Keratinocyte (primary cell): Measurements from ENCODE around the gene NALCN. TPM values are rescaled to one million over a fixed set of nuclear protein-coding genes. Genes with fewer than 3 reads are reported as not detected.

ENCODE experiments used
- DNase-seq: peaks from one replicate; pipeline ENCODE4 v3.0.0-alpha.2; 2011; ENCODE audit warnings: low read depth, missing footprints, low spot score
- FAIRE-seq: peaks from 2 replicates; lab custom pipeline; 2011; peaks lifted over from hg19 to GRCh38; lab: Jason Lieb, UNC
- H2AFZ ChIP-seq: 2 replicates; pipeline ENCODE4 v1.6.0; 2012; ENCODE audit warnings: low read length, control low read depth, inconsistent platforms; ENCODE audit not compliant: control insufficient read depth
- H3K27ac ChIP-seq: 2 replicates; pipeline ENCODE4 v1.5.1; 2011; ENCODE audit warnings: low read length; ENCODE audit not compliant: control insufficient read depth, insufficient read depth
- H3K27me3 ChIP-seq: 3 replicates; pipeline ENCODE4 v1.6.0; 2011; ENCODE audit warnings: low read length; ENCODE audit not compliant: control insufficient read depth, insufficient read depth; ENCODE audit errors: extremely low read depth
- H3K36me3 ChIP-seq, 2 experiments: 2 replicates in 1 of 2; 3 replicates in 1 of 2; pipeline ENCODE4 v1.5.1; 2011; ENCODE audit warnings: low read length in 2 of 2, mild to moderate bottlenecking in 1 of 2; ENCODE audit not compliant: control insufficient read depth in 2 of 2, insufficient read depth in 2 of 2; ENCODE audit errors: extremely low read depth in 1 of 2
- H3K4me1 ChIP-seq: 3 replicates; pipeline ENCODE4 v1.5.1; 2011; ENCODE audit warnings: low read length; ENCODE audit not compliant: control insufficient read depth, insufficient read depth; ENCODE audit errors: extremely low read depth
- H3K4me2 ChIP-seq: 3 replicates; pipeline ENCODE4 v1.6.0; 2011; ENCODE audit warnings: low read depth, low read length; ENCODE audit not compliant: control insufficient read depth, insufficient read depth; ENCODE audit errors: extremely low read depth
- H3K4me3 ChIP-seq, 3 experiments: fragments of 200-600 bp in 1 of 3; sonication (generic) in 1 of 3; 2 replicates in 2 of 3; 3 replicates in 1 of 3; pipeline ENCODE4 v1.5.1; 2011 to 2016; ENCODE audit warnings: low read length in 3 of 3, mild to moderate bottlenecking in 3 of 3, control low read depth in 2 of 3, inconsistent platforms in 1 of 3, low read depth in 1 of 3, mixed read lengths in 1 of 3, mixed run types in 1 of 3, moderate library complexity in 1 of 3; ENCODE audit not compliant: control insufficient read depth in 2 of 3, insufficient read depth in 2 of 3; ENCODE audit errors: extremely low read depth in 1 of 3
- H3K79me2 ChIP-seq: 2 replicates; pipeline ENCODE4 v1.6.0; 2012; ENCODE audit warnings: low read length; ENCODE audit not compliant: control insufficient read depth, insufficient read depth
- H3K9ac ChIP-seq: 3 replicates; pipeline ENCODE4 v1.6.0; 2011; ENCODE audit warnings: low read length; ENCODE audit not compliant: control insufficient read depth, insufficient read depth; ENCODE audit errors: extremely low read depth
- H3K9me1 ChIP-seq: 3 replicates; pipeline ENCODE4 v1.6.0; 2011; ENCODE audit warnings: low read length; ENCODE audit not compliant: control insufficient read depth, insufficient read depth; ENCODE audit errors: extremely low read depth
- H3K9me3 ChIP-seq: 2 replicates; pipeline ENCODE4 v1.5.1; 2012; ENCODE audit warnings: low read depth, low read length; ENCODE audit not compliant: control insufficient read depth
- H4K20me1 ChIP-seq: 3 replicates; pipeline ENCODE4 v1.6.0; 2011; ENCODE audit warnings: low read length; ENCODE audit not compliant: control insufficient read depth, insufficient read depth; ENCODE audit errors: extremely low read depth
- EZH2 ChIP-seq: IDR thresholded peaks from one replicate; pipeline ENCODE4 v1.6.1; 2012; ENCODE audit warnings: inconsistent platforms, mild to moderate bottlenecking, low read length, moderate library complexity
- dilution Hi-C: fragments of 300-500 bp; cut with MboI; formaldehyde crosslinking; loops from one replicate; pipeline ENCODE4 v1.7.0; 2020; ENCODE audit warnings: low sequenced_read_pairs; ENCODE audit not compliant: extremely low pct_ligation_motif_present
- polyA plus RNA-seq, 5 experiments: library from polyadenylated mRNA; depleted of rRNA in 3 of 5; stranded (reverse) in 3 of 5; stranded (forward) in 1 of 5; unstranded in 1 of 5; fragments of >200 nt; gene quantifications; 1 replicate in 1 of 5; 2 replicates in 3 of 5; 3 replicates in 1 of 5; pipeline versions ENCODE4 v1.2.1 to v1.2.3, GENCODE V29; 2011 to 2012; ENCODE audit warnings: missing spikeins in 2 of 5, low read depth in 1 of 5, low replicate concordance in 1 of 5
- TF ChIP-seq, protein P1 (sequence below), 3 experiments: IDR thresholded peaks in 1 of 3; conservative IDR thresholded peaks in 1 of 3; optimal IDR thresholded peaks in 1 of 3; 2 replicates in 2 of 3; 3 replicates in 1 of 3; pipeline versions ENCODE3 to v1.5.1; 2011; ENCODE audit warnings: low read length in 3 of 3, mild to moderate bottlenecking in 3 of 3, moderate library complexity in 2 of 3, control low read depth in 1 of 3, inconsistent platforms in 1 of 3; ENCODE audit not compliant: insufficient read depth in 2 of 3; ENCODE audit errors: extremely low read depth in 1 of 3

Gene NALCN
- polyA plus RNA-seq, 1 donor (not counting 4 experiments of a cell fraction or from before 2014, with no cell fraction given) = 0.16 TPM

DNA sequence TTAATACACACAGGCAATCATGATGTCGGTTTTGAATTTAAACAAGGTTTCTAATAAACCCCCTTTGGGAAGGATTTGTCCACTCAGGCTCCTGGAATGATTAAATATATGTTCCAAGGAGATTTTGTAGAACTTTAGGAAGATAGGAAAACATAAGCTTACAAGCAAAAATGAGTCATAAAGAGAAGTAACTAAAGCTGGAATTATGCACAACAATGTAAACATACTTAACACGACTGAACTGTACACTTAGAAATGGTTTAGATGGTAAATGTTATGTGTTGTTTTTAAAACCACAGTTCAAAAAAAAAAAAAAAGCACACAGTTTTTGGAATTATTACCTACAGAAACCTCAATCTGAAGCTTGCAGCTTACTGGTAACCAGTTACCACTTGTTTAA, 304.4 kb downstream of the NALCN start:
- no peaks in the 10 kb centered on the region for H3K36me3 ChIP-seq
- FAIRE-seq = no peak

DNA sequence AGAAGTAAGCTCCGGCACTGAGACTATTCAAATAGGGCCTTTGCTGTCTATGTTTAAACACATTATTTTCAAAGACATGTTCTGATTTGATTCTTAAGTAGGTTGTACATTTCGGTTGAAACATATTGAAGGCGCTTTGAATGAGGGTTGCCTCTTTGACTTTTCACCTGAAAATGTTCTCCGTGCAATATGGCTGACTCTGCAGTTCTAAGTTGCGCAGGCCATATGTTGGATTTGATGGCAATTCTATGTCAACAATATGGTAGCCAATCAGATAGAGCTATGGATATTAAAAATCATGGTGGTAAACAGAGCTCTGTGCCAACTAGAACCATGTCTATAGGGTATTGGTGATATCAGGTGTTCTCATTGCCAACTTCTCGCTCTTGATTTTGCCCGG, 307.3 kb downstream of the NALCN start:
- dilution Hi-C loops = no loop called here
- H3K36me3 ChIP-seq = no peaks in the 10 kb centered on the region

More for the DNA sequence above, 304.4 kb downstream of the NALCN start:
- H3K79me2 ChIP-seq = no peaks in the 10 kb centered on the region
- dilution Hi-C loops = no loop called here
- DNase-seq = no peak
- H3K27ac ChIP-seq = no peak overlapping the region
- H3K9me3 ChIP-seq = no peaks in the 10 kb centered on the region
- no peaks in the 10 kb centered on the region for H4K20me1 ChIP-seq
- no peak overlapping the region for H3K4me2 ChIP-seq
- H3K9me1 ChIP-seq = no peaks in the 10 kb centered on the region
- H3K4me1 ChIP-seq = no peaks in the 10 kb centered on the region
- H3K4me3 ChIP-seq = no peak overlapping the region
- H3K9ac ChIP-seq = no peak overlapping the region
- H3K27me3 ChIP-seq = no peaks in the 10 kb centered on the region
- no peak overlapping the region for H2AFZ ChIP-seq
- no peak for TF ChIP-seq EZH2
- TF ChIP-seq, protein P1, sequence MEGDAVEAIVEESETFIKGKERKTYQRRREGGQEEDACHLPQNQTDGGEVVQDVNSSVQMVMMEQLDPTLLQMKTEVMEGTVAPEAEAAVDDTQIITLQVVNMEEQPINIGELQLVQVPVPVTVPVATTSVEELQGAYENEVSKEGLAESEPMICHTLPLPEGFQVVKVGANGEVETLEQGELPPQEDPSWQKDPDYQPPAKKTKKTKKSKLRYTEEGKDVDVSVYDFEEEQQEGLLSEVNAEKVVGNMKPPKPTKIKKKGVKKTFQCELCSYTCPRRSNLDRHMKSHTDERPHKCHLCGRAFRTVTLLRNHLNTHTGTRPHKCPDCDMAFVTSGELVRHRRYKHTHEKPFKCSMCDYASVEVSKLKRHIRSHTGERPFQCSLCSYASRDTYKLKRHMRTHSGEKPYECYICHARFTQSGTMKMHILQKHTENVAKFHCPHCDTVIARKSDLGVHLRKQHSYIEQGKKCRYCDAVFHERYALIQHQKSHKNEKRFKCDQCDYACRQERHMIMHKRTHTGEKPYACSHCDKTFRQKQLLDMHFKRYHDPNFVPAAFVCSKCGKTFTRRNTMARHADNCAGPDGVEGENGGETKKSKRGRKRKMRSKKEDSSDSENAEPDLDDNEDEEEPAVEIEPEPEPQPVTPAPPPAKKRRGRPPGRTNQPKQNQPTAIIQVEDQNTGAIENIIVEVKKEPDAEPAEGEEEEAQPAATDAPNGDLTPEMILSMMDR (optimal IDR thresholded peaks at IDR 0.05 in 1 of 3, IDR thresholded peaks at IDR 0.05 in 1 of 3, conservative IDR thresholded peaks at IDR 0.05 in 1 of 3; ENCODE audit: extremely low read depth in 1 of 3, insufficient read depth in 2 of 3, low read length in 3 of 3) = no peak

More for the DNA sequence above, 307.3 kb downstream of the NALCN start:
- H3K27ac ChIP-seq = no peak overlapping the region
- no peaks in the 10 kb centered on the region for H3K9me3 ChIP-seq
- H3K4me2 ChIP-seq = no peak overlapping the region
- DNase-seq = no peak
- H3K9ac ChIP-seq = no peak overlapping the region
- no peak overlapping the region for H3K4me3 ChIP-seq
- H3K27me3 ChIP-seq = no peaks in the 10 kb centered on the region
- H3K9me1 ChIP-seq = no peaks in the 10 kb centered on the region
- no peaks in the 10 kb centered on the region for H4K20me1 ChIP-seq
- FAIRE-seq = no peak
- no peak overlapping the region for H2AFZ ChIP-seq
- H3K4me1 ChIP-seq = no peaks in the 10 kb centered on the region
- TF ChIP-seq, protein P1 (optimal IDR thresholded peaks at IDR 0.05 in 1 of 3, IDR thresholded peaks at IDR 0.05 in 1 of 3, conservative IDR thresholded peaks at IDR 0.05 in 1 of 3; ENCODE audit: extremely low read depth in 1 of 3, insufficient read depth in 2 of 3, low read length in 3 of 3) = no peak
- TF ChIP-seq EZH2 = no peak
- no peaks in the 10 kb centered on the region for H3K79me2 ChIP-seq
